Upper lobe of left lung (tissue), 4 donors: ENCODE measurements around the gene MYRF.

Experiments
- EP300 ChIP-seq, 4 donors: sonication (generic); formaldehyde crosslinking; IDR thresholded peaks; one replicate each; pipeline ENCODE4 v1.5.1; 2017; ENCODE audit warnings: antibody characterized with exemption in 4 of 4, control low read depth in 2 of 4
- POLR2A ChIP-seq, 4 donors: fragments of 450-650 bp; IDR thresholded peaks; one replicate each; pipeline ENCODE4 v1.5.1; 2016 to 2017; ENCODE audit warnings: antibody characterized with exemption in 4 of 4, mild to moderate bottlenecking in 2 of 4
- TF ChIP-seq, protein P1 (sequence below), 6 experiments: fragments of 450-650 bp in 4 of 6; fragments of 200-600 bp in 2 of 6; sonication (generic) in 2 of 6; IDR thresholded peaks; one replicate each; pipeline ENCODE4 v1.5.1; 2016 to 2019; ENCODE audit warnings: antibody characterized with exemption in 6 of 6

DNA sequence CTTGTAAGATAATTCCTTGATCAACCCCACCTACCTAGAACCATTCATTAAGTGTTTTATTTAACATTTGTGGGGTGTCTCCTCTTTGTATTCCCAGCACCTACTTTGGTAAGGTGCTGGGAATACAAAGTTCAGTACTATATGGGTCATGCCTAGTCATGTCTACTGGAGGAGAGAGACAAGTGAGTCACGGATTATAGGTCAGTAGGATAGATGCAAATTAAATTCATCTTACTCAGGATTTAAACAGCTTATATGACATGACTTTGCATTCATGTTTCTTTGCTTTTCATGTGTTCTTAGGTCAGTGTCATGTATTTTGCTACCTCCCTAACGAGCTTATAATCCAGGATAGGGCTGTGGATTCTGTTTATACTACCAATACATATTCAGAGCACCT is 67.7 kb downstream of the MYRF start:
- TF ChIP-seq, protein P1, sequence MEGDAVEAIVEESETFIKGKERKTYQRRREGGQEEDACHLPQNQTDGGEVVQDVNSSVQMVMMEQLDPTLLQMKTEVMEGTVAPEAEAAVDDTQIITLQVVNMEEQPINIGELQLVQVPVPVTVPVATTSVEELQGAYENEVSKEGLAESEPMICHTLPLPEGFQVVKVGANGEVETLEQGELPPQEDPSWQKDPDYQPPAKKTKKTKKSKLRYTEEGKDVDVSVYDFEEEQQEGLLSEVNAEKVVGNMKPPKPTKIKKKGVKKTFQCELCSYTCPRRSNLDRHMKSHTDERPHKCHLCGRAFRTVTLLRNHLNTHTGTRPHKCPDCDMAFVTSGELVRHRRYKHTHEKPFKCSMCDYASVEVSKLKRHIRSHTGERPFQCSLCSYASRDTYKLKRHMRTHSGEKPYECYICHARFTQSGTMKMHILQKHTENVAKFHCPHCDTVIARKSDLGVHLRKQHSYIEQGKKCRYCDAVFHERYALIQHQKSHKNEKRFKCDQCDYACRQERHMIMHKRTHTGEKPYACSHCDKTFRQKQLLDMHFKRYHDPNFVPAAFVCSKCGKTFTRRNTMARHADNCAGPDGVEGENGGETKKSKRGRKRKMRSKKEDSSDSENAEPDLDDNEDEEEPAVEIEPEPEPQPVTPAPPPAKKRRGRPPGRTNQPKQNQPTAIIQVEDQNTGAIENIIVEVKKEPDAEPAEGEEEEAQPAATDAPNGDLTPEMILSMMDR (IDR thresholded peaks at IDR 0.05), result no peak
- no peak for TF ChIP-seq POLR2A (IDR thresholded peaks at IDR 0.05)
- TF ChIP-seq EP300 (IDR thresholded peaks at IDR 0.05), result no peak
